GM18505 (cell line): ENCODE data around the gene CNOT2.
A peak's percentile ranks its signal among the peaks of the same experiment; 100 is the strongest.

Experiments used
- ATAC-seq: cut with Tn5 transposase; IDR thresholded peaks from one replicate; pipeline ENCODE4 v1.9.1; 2021; ENCODE audit not compliant: unreplicated experiment
- POLR2A ChIP-seq: IDR thresholded peaks from 4 replicates; pipeline ENCODE4 v1.6.1; 2011; ENCODE audit warnings: borderline replicate concordance; ENCODE audit not compliant: insufficient read depth, insufficient read length; ENCODE audit errors: extremely low read depth

CNOT2 gene

DNA sequence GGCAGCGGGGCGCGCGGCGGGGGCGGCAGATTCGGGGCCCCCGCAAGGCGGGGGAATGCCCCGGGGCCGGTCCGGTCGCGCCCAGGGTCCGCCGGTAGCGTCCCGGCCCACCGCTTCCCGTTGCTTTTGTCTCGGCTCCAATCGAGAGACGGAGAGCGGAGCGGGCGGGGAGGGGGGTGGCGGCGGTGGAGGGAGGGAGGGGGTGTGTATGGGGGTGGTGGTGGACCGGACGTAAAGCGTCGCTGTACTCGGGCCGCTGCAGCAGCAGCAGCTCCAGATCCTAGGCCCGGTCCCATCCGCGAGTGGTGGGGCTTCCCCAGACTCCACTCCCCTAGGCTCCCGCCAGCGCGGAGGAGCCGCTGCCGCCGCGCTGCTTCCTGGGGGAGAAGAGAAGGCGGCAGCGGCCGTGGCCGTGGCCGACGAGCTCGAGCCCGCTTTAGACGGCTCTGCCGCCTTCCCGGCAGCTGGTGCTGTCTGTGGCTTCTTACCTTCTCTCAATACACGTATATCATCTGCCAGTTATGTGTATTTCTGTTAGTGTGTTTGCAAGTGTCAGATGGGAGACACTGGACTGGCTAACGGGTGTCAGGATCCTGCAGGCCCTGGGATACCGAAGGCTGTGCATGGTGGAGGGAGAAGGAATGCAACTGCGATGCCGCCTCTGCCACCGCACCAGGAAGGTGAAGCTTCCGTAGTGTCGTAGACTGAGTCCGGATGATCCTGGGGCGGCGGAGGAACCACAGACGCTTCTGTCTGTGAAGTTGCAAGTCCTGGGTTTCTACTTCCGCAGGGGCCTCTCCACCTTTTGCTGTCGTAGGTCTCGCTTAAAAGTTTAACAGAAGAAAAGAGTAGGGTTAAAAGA is 508 bp downstream of the CNOT2 start:
- ATAC-seq, result peak; percentile 54
- peak; percentile 47 for TF ChIP-seq POLR2A

- ATAC-seq, result no peak
- TF ChIP-seq POLR2A, result no peak
Observed at GRCh38 chr12:70244409-70244808, 1.2 kb downstream of the CNOT2 start.

GRCh38 chr12:70245458-70245857 is 2.2 kb downstream of the CNOT2 start:
- no peak for TF ChIP-seq POLR2A
- ATAC-seq, result no peak

DNA sequence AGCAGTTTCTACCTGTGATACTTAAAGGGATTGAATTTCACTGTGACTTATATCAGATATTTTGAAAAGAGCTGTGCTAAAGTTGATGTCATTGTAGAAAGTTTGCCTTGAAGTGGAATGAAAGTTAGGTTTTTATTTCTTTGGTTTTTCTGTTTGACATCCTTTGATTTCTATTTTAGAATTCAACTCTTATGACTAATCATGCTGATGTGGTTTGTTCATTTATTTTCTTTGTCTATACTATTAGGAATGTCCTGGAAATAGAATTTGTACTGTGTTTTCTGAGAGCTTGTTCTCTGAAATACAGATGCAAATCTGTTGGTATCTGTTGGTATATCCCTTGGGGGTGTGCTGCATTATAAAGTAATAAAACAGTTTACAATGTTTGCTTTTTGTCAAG is 3.3 kb downstream of the CNOT2 start:
- no peak for TF ChIP-seq POLR2A
- no peak for ATAC-seq

DNA sequence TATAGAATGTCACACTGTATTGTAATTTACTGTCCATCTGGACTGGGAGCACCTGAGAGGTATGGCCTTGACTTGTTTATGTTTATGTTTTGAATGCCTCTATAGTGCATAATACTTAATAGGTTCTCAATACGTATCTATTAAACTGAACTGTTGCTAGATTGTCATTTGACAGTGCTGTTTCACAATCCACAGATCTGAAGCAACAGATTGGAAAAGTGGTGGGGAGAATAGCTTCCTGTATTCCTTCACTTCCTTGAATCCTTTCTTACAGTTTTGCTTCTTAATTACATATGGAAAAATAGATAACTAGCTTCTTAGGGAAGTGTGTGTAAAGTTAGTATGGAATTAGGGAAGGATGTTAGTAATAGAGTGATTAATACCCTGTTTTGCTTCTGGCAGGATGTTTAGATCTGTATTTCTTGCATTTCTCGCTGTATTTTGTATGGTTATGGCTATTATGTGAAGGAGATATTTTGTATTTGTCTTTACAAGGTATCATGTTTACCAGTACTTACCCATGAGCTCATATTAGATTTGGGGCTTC is 4.5 kb downstream of the CNOT2 start:
- TF ChIP-seq POLR2A, result no peak

GRCh38 chr12:70248876-70249275 is 5.6 kb downstream of the CNOT2 start:
- no peak for TF ChIP-seq POLR2A
- no peak for ATAC-seq

More for the DNA sequence above, 4.5 kb downstream of the CNOT2 start:
- no peak for ATAC-seq

GRCh38 chr12:70249903-70250302 is 6.7 kb downstream of the CNOT2 start:
- no peak for TF ChIP-seq POLR2A
- no peak for ATAC-seq

GRCh38 chr12:70251226-70251625 is 8.0 kb downstream of the CNOT2 start:
- TF ChIP-seq POLR2A, result no peak
- no peak for ATAC-seq

DNA sequence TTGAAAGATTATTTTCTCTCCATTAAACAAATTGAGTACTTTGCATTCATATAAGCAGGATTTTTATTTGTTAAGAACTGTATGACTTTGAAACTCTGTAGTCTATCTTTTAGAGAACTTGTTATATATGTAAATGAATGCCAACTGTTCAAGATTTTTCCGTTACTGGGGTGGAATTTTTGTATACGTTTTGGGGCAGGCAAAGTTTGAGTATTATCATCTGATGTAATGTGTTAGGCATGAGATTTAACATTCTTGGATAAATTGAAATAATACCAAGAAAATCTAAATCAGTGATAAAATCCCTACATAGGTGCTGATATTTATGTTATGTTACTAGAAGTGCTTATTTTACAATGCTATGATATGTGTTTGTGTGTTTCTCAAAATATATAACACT is 8.4 kb downstream of the CNOT2 start:
- no peak for TF ChIP-seq POLR2A
- no peak for ATAC-seq

DNA sequence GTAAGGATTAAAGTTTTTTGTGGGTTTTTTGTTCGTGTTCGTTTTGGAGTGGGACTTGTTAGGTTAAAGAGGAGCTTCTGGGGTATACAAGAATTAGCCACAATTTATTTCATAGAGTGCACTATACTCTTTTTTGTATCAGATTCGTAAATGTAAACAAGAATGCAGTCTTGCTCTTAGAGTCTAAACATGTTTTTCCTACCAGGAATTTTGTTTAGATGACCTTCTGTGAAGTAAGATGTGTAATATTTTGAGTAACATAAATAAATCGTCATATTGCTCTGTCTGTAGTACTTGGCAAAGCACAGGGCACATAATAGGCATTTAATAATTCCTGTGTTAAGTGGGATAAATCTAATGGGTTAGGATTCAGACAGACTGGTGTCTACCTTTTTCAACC is 9.6 kb downstream of the CNOT2 start:
- no peak for TF ChIP-seq POLR2A
- ATAC-seq, result no peak

DNA sequence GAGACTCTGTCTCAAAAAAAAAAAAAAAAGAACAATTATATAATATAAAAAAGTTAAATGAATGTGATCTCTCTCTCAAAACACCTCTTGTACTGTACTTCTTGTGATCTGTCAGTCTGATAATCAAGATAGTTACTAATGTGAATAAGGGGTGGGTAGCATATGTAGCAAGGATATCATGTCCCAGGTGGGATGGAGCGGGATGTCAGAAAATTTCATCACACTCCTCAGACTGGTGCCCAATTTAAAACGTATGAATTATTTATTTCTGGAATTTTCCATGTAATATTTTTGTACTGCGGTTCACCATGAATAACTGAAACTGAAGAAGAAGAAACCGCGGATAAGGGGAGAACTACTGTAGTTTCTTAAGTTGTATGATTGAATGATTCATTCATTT is 11.0 kb downstream of the CNOT2 start:
- no peak for ATAC-seq
- TF ChIP-seq POLR2A, result no peak

GRCh38 chr12:70254846-70255245 is 11.6 kb downstream of the CNOT2 start:
- no peak for ATAC-seq
- no peak for TF ChIP-seq POLR2A

GRCh38 chr12:70255311-70255710 is 12.1 kb downstream of the CNOT2 start:
- TF ChIP-seq POLR2A, result no peak
- ATAC-seq, result no peak
